Peyer's patch (tissue), 4 donors: ENCODE results near the gene DISP2.

ENCODE experiments used
- CTCF ChIP-seq, 6 experiments: fragments of 450-650 bp in 4 of 6; fragments of 200-600 bp in 2 of 6; sonication (generic) in 1 of 6; IDR thresholded peaks; one replicate each; pipeline ENCODE4 v1.5.1; 2017 to 2019; ENCODE audit warnings: antibody characterized with exemption in 6 of 6, mild to moderate bottlenecking in 3 of 6, moderate library complexity in 1 of 6
- POLR2A ChIP-seq, 2 donors: fragments of 450-650 bp; IDR thresholded peaks; one replicate each; pipeline ENCODE4 v1.5.1; 2017; ENCODE audit warnings: antibody characterized with exemption in 2 of 2, mild to moderate bottlenecking in 2 of 2, moderate library complexity in 2 of 2

DNA sequence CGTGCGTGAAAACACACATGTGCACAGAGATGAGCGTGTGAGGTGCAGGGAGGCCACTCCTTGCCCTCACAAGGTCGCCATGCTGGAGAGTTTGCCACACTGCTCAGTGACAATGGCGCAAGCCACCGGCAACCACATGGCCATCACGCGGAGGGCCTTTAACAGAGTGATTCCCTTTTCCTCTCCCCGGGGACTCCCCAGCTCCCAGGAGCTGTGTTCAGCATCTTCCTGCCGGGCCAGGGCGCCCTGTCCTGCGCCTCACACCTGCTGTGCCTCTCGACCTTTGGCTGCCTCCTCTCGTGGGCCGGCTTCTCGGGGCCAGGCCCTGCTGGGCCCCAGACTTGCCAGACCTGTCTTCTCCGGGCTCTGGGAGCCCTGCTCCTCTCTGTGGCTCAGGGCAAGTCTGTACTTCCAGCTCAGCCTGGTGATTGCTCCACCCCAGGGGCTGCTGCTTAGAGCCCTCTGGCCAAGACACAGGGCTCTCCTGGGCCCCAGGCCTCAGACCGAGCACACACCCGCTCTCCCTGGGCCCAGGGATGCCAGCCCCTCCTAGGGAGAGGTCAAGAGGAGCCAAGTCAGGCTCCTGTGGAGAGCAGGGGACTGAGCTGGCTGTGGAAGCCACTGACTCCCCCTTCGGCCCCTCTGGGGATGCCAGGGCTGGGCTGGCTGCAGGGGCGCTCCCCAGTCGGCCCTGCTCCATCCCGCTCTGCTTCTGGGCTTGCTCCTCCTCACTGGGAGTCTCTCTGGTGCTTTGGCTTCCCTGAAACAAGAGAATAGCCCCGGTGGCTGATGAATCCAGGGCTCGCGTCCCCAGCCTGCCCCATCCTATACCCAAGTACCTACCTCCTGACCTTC lies 22.9 kb upstream of the DISP2 start:
- no peak for TF ChIP-seq CTCF (IDR thresholded peaks at IDR 0.05)
- TF ChIP-seq POLR2A (IDR thresholded peaks at IDR 0.05) = no peak
